ENCODE data around the gene VCP.

GRCh38 chr9:35029852-35030251 lies 42.6 kb downstream of the VCP start:
- TF ChIP-seq POLR2AphosphoS5 (IDR thresholded peaks at IDR 0.05; ENCODE audit: low read depth, low read length) (no peak), TAF1 (IDR thresholded peaks at IDR 0.05; ENCODE audit: borderline replicate concordance, low read depth, low read length) (no peak), POLR2A (IDR thresholded peaks at IDR 0.05; ENCODE audit: low read depth, low read length) (no peak)
